WTC11 (cell line): ENCODE measurements around the gene LAMC3. TPM values are rescaled to one million over a fixed set of nuclear protein-coding genes. Genes with fewer than 3 reads are reported as not detected.

ENCODE experiments used
- AFF4 ChIP-seq: sonication (generic); formaldehyde crosslinking; IDR thresholded peaks from 2 replicates; pipeline ENCODE4 v1.8.1; 2023; ENCODE audit warnings: mild to moderate bottlenecking, missing genetic modification reagents, borderline replicate concordance
- AR ChIP-seq: fragments of 250-450 bp; sonication (Bioruptor Pico); IDR thresholded peaks from 2 replicates; pipeline ENCODE4 v1.9.0; 2021; ENCODE audit warnings: mild to moderate bottlenecking
- ARID4B ChIP-seq: sonication (generic); formaldehyde crosslinking; IDR thresholded peaks from 2 replicates; pipeline ENCODE4 v1.8.0; 2023; ENCODE audit warnings: missing genetic modification reagents, mild to moderate bottlenecking, borderline replicate concordance
- ATF2 ChIP-seq: sonication (generic); formaldehyde crosslinking; IDR thresholded peaks from 2 replicates; pipeline ENCODE4 v1.8.1; 2022; ENCODE audit warnings: low read depth, missing genetic modification reagents, borderline replicate concordance
- CDX4 ChIP-seq: fragments of 250-450 bp; sonication (Bioruptor Pico); IDR thresholded peaks from 2 replicates; pipeline ENCODE4 v1.9.0; 2021; ENCODE audit warnings: moderate library complexity, mild to moderate bottlenecking, inconsistent platforms, borderline replicate concordance
- CREB1 ChIP-seq: sonication (generic); formaldehyde crosslinking; IDR thresholded peaks from 2 replicates; pipeline ENCODE4 v1.8.0; 2023; ENCODE audit warnings: mild to moderate bottlenecking, missing genetic modification reagents
- CTCF ChIP-seq: fragments of 200-600 bp; IDR thresholded peaks from 2 replicates; pipeline ENCODE4 v1.8.0; 2022; ENCODE audit warnings: antibody characterized with exemption
- ETV6 ChIP-seq: sonication (generic); formaldehyde crosslinking; IDR thresholded peaks from 2 replicates; pipeline ENCODE4 v1.8.1; 2022; ENCODE audit warnings: mild to moderate bottlenecking, missing genetic modification reagents
- GTF2I ChIP-seq: fragments of 250-450 bp; sonication (Bioruptor Pico); conservative IDR thresholded peaks from 2 replicates; pipeline ENCODE4 v1.4.0; 2021; ENCODE audit warnings: mild to moderate bottlenecking
- MYBL2 ChIP-seq: sonication (generic); formaldehyde crosslinking; IDR thresholded peaks from 2 replicates; pipeline ENCODE4 v1.8.1; 2023; ENCODE audit warnings: mild to moderate bottlenecking, moderate library complexity, missing genetic modification reagents
- NFATC4 ChIP-seq: fragments of 250-450 bp; sonication (Bioruptor Pico); IDR thresholded peaks from 2 replicates; pipeline ENCODE4 v1.9.0; 2021; ENCODE audit warnings: mild to moderate bottlenecking
- NFYB ChIP-seq: sonication (generic); formaldehyde crosslinking; conservative IDR thresholded peaks from 2 replicates; pipeline ENCODE4 v1.8.0; 2022; ENCODE audit warnings: low read depth, missing genetic modification reagents
- OVOL2 ChIP-seq: fragments of 250-450 bp; sonication (Bioruptor Pico); IDR thresholded peaks from 2 replicates; pipeline ENCODE4 v1.9.0; 2021; ENCODE audit warnings: mild to moderate bottlenecking, borderline replicate concordance
- PREB ChIP-seq: sonication (generic); formaldehyde crosslinking; IDR thresholded peaks from 2 replicates; pipeline ENCODE4 v1.8.1; 2022; ENCODE audit warnings: mild to moderate bottlenecking, missing genetic modification reagents, moderate library complexity, borderline replicate concordance
- TEAD1 ChIP-seq: sonication (generic); formaldehyde crosslinking; IDR thresholded peaks from 2 replicates; pipeline ENCODE4 v1.8.0; 2022; ENCODE audit warnings: mild to moderate bottlenecking, missing genetic modification reagents
- ZNF263 ChIP-seq: sonication (generic); formaldehyde crosslinking; IDR thresholded peaks from 2 replicates; pipeline ENCODE4 v1.8.1; 2022; ENCODE audit warnings: low read depth, mild to moderate bottlenecking, moderate library complexity, missing genetic modification reagents
- ZNF423 ChIP-seq: fragments of 250-450 bp; sonication (Bioruptor Pico); IDR thresholded peaks from 2 replicates; pipeline ENCODE4 v2.1.2; 2022; ENCODE audit warnings: mild to moderate bottlenecking, moderate library complexity
- total RNA-seq: library from RNA; stranded (reverse); gene quantifications from 3 replicates; pipeline ENCODE4 v1.2.3, GENCODE V29; 2021

LAMC3 gene
- total RNA-seq, 1 experiment from 2014 or later = 50.9 TPM

- TF ChIP-seq ZNF423 (CRISPR knock-in tag) (no peak; the same call in 1 of the 2 replicates), ETV6 (CRISPR knock-in tag) (no peak; the same call in 1 of the 2 replicates), ZNF263 (no peak), NFATC4 (CRISPR knock-in tag) (no peak), PREB (CRISPR knock-in tag) (no peak), GTF2I (CRISPR knock-in tag) (no peak), AR (CRISPR knock-in tag) (no peak), AFF4 (CRISPR knock-in tag) (no peak), NFYB (CRISPR knock-in tag) (0 out of 2 replicates have a peak, but pooled peaks have one; percentile 17), ARID4B (peak; percentile 41; the same call in 1 of the 2 replicates), OVOL2 (CRISPR knock-in tag) (no peak), CTCF (no peak), ATF2 (CRISPR knock-in tag) (no peak), CREB1 (CRISPR knock-in tag) (0 out of 2 replicates have a peak, but pooled peaks have one; percentile 35), TEAD1 (CRISPR knock-in tag) (peak; percentile 74; the same call in 1 of the 2 replicates), CDX4 (CRISPR knock-in tag) (no peak), MYBL2 (CRISPR knock-in tag) (no peak)
These were observed at the start of gene LAMC3 (continued) for GRCh38 chr9:131008909-131009618.
